GM18867 (cell line): ENCODE results near the gene CDC25B.

Experiments used
- ATAC-seq: cut with Tn5 transposase; IDR thresholded peaks from one replicate; pipeline ENCODE4 v1.9.1; 2021; ENCODE audit warnings: mild to moderate bottlenecking, moderate library complexity; ENCODE audit not compliant: unreplicated experiment

Gene CDC25B

GRCh38 chr20:3802524-3803239, 6.6 kb downstream of the CDC25B start:
- ATAC-seq, result no peak

- ATAC-seq, result no peak
These were observed 7.2 kb downstream of the CDC25B start for GRCh38 chr20:3803289-3803688.

GRCh38 chr20:3803854-3804253, 7.7 kb downstream of the CDC25B start:
- no peak for ATAC-seq

- no peak for ATAC-seq
These were observed 8.2 kb downstream of the CDC25B start for GRCh38 chr20:3804254-3804751.

- ATAC-seq, result no peak
These were observed 8.7 kb downstream of the CDC25B start for GRCh38 chr20:3804781-3805180.

GRCh38 chr20:3808544-3808943, 12.4 kb downstream of the CDC25B start:
- ATAC-seq, result no peak

GRCh38 chr20:3811467-3812258, 15.6 kb downstream of the CDC25B start:
- ATAC-seq, result no peak

GRCh38 chr20:3812259-3812681, 16.2 kb downstream of the CDC25B start:
- ATAC-seq, result no peak

- no peak for ATAC-seq
These were observed 17.1 kb downstream of the CDC25B start for GRCh38 chr20:3812975-3813847.

GRCh38 chr20:3813848-3814581, 17.9 kb downstream of the CDC25B start:
- ATAC-seq, result no peak

- no peak for ATAC-seq
These were observed 18.9 kb downstream of the CDC25B start for GRCh38 chr20:3814928-3815495.

GRCh38 chr20:3815703-3816315, 19.7 kb downstream of the CDC25B start:
- no peak for ATAC-seq

GRCh38 chr20:3818155-3819151, 22.3 kb downstream of the CDC25B start:
- ATAC-seq, result no peak

GRCh38 chr20:3819411-3820047, 23.4 kb downstream of the CDC25B start:
- no peak for ATAC-seq

GRCh38 chr20:3820048-3820900, 24.2 kb downstream of the CDC25B start, which contains the start of gene AP5S1:
TSS of gene AP5S1 (plus strand) at chr20:3820547. CDS start at chr20:3822118, 1,571 bp downstream.
- peak; percentile 80 for ATAC-seq

- ATAC-seq, result peak; percentile 6
These were observed 25.0 kb downstream of the CDC25B start for GRCh38 chr20:3820901-3821727.
